H1 (cell line): Measurements from ENCODE around the gene MAPK9. TPM values are rescaled to one million over a fixed set of nuclear protein-coding genes. Genes with fewer than 3 reads are reported as not detected.

Source experiments
- CEBPB ChIP-seq: IDR thresholded peaks from 2 replicates; pipeline ENCODE4 v1.6.1; 2012; ENCODE audit warnings: low read depth, low read length
- CHD1 ChIP-seq: IDR thresholded peaks from 2 replicates; pipeline ENCODE4 v1.6.1; 2012; ENCODE audit warnings: low read depth, low read length, improper control_type of control experiment
- CHD7 ChIP-seq: fragments of 300-600 bp; sonication (generic); IDR thresholded peaks from 2 replicates; pipeline ENCODE4 v1.7.1; 2012; ENCODE audit warnings: low read length, moderate library complexity, mild to moderate bottlenecking, inconsistent platforms; ENCODE audit not compliant: insufficient replicate concordance
- CTBP2 ChIP-seq: IDR thresholded peaks from 2 replicates; pipeline ENCODE4 v1.7.0; 2011; ENCODE audit warnings: borderline replicate concordance, mild to moderate bottlenecking, moderate library complexity, mixed read lengths, low read length; ENCODE audit not compliant: insufficient read depth, insufficient read length
- E2F6 ChIP-seq: IDR thresholded peaks from 2 replicates; pipeline ENCODE4 v1.6.1; 2012; ENCODE audit warnings: inconsistent platforms
- HDAC6 ChIP-seq: IDR thresholded peaks from one replicate; pipeline ENCODE4 v1.7.1; 2012; ENCODE audit warnings: low read depth, mild to moderate bottlenecking, inconsistent platforms, low read length, moderate library complexity
- KDM5A ChIP-seq: fragments of 200-600 bp; IDR thresholded peaks from 2 replicates; pipeline ENCODE4 v1.7.1; 2012; ENCODE audit warnings: mild to moderate bottlenecking, low read length, inconsistent platforms, mixed read lengths
- POLR2AphosphoS5 ChIP-seq: IDR thresholded peaks from 2 replicates; pipeline ENCODE4 v1.6.1; 2011; ENCODE audit warnings: low read depth, low read length
- POU5F1 ChIP-seq: IDR thresholded peaks from 2 replicates; pipeline ENCODE4 v1.6.1; 2011; ENCODE audit warnings: low read depth, mild to moderate bottlenecking, low read length, moderate library complexity
- RAD21 ChIP-seq, 2 experiments: IDR thresholded peaks in 1 of 2; conservative IDR thresholded peaks in 1 of 2; 2 replicates each; pipeline ENCODE4 v1.6.1; 2011; ENCODE audit warnings: low read depth in 2 of 2, low read length in 2 of 2, improper control_type of control experiment in 1 of 2, inconsistent platforms in 1 of 2, mild to moderate bottlenecking in 1 of 2, moderate library complexity in 1 of 2
- RBBP5 ChIP-seq: IDR thresholded peaks from 2 replicates; pipeline ENCODE4 v1.7.1; 2012; ENCODE audit warnings: low read depth, mild to moderate bottlenecking, inconsistent platforms, low read length, moderate library complexity, borderline replicate concordance
- polyA plus RNA-seq, 7 experiments: library from polyadenylated mRNA; depleted of rRNA in 3 of 7; stranded (reverse) in 5 of 7; unstranded in 2 of 7; fragments of >200 nt in 5 of 7; fragments of 200-250 nt in 2 of 7; gene quantifications; 1 replicate in 5 of 7; 2 replicates in 1 of 7; 4 replicates in 1 of 7; pipeline versions ENCODE4 v1.2.1 to v1.2.3, GENCODE V29; 2011 to 2013; ENCODE audit warnings: missing spikeins in 2 of 7, mixed read lengths in 2 of 7
- total RNA-seq: library from RNA; stranded (reverse); fragmentation: NEBNext Ultra II Directional; extraction: Animal tissue kit (Norgen Biotek cat#: 25700); gene quantifications from 2 replicates; pipeline ENCODE4 v1.2.1, GENCODE V29; 2021

Gene MAPK9
- total and polyA plus RNA-seq, 2 of the 8 experiments (the other 6 are each of a cell fraction or from before 2014, with no cell fraction given), result 22.3 to 43.7 TPM

GRCh38 chr5:180235077-180235476 is 56.8 kb downstream of the MAPK9 start (continued):
- TF ChIP-seq CHD7 (no peak), CHD1 (no peak), CTBP2 (no peak), KDM5A (no peak), HDAC6 (no peak), RAD21 (IDR thresholded peaks at IDR 0.05 in 1 of 2, conservative IDR thresholded peaks at IDR 0.05 in 1 of 2; ENCODE audit: low read depth in 2 of 2, low read length in 2 of 2) (no peak), E2F6 (no peak), POU5F1 (no peak), POLR2AphosphoS5 (no peak), RBBP5 (no peak), CEBPB (no peak)
